ENCODE measurements around the gene AGTR1.

- TF ChIP-seq NFRKB (IDR thresholded peaks at IDR 0.05) (no peak), BHLHE40 (IDR thresholded peaks at IDR 0.05; ENCODE audit: borderline replicate concordance) (no peak), SP1 (IDR thresholded peaks at IDR 0.05) (no peak), TARDBP (IDR thresholded peaks at IDR 0.05) (no peak), HDGF (IDR thresholded peaks at IDR 0.05; ENCODE audit: borderline replicate concordance) (no peak)
Measured at GRCh38 chr3:148758303-148758884, 60.7 kb downstream of the AGTR1 start.

Data from HEK293T (cell line).